Measurements from ENCODE around the gene ARL6IP4.

The ARL6IP4 gene

GRCh38 chr12:122979001-122979907 is 1.2 kb upstream of the ARL6IP4 start:
- peaks cover 62% of the 10 kb centered on the region for H3K4me1 Mint-ChIP-seq
- no peak overlapping the region for H3K27ac Mint-ChIP-seq
- peak; percentile 4 for DNase-seq
- H3K27me3 Mint-ChIP-seq (ENCODE audit: low read depth, poor library complexity), result no peaks in the 10 kb centered on the region
- TF ChIP-seq CTCF (IDR thresholded peaks at IDR 0.05), result no peak
- H3K9me3 Mint-ChIP-seq, result no peaks in the 10 kb centered on the region
- H3K36me3 Mint-ChIP-seq (ENCODE audit: low read depth), result no peaks in the 10 kb centered on the region
- peak overlapping the region; percentile 92 for H3K4me3 Mint-ChIP-seq

GRCh38 chr12:122979908-122980182 is 636 bp upstream of the ARL6IP4 start:
- H3K36me3 Mint-ChIP-seq (ENCODE audit: low read depth), result no peaks in the 10 kb centered on the region
- peak overlapping the region; percentile 19 for H3K27ac Mint-ChIP-seq
- peak overlapping the region; percentile 92 for H3K4me3 Mint-ChIP-seq
- TF ChIP-seq CTCF (IDR thresholded peaks at IDR 0.05), result no peak
- no peaks in the 10 kb centered on the region for H3K9me3 Mint-ChIP-seq
- no peak for DNase-seq
- H3K27me3 Mint-ChIP-seq (ENCODE audit: low read depth, poor library complexity), result no peaks in the 10 kb centered on the region
- H3K4me1 Mint-ChIP-seq, result peaks cover 66% of the 10 kb centered on the region

- H3K27ac Mint-ChIP-seq, result no peak overlapping the region
- peak overlapping the region; percentile 89 for H3K4me3 Mint-ChIP-seq
- H3K36me3 Mint-ChIP-seq (ENCODE audit: low read depth), result no peaks in the 10 kb centered on the region
- no peaks in the 10 kb centered on the region for H3K9me3 Mint-ChIP-seq
- no peaks in the 10 kb centered on the region for H3K27me3 Mint-ChIP-seq (ENCODE audit: low read depth, poor library complexity)
- TF ChIP-seq CTCF (IDR thresholded peaks at IDR 0.05), result no peak
- DNase-seq, result no peak
- peaks cover 67% of the 10 kb centered on the region for H3K4me1 Mint-ChIP-seq
Observed at GRCh38 chr12:122981036-122981471, 573 bp downstream of the ARL6IP4 start.

GRCh38 chr12:122981587-122982476 is 1.4 kb downstream of the ARL6IP4 start:
- DNase-seq, result peak; percentile 4
- Mint-ChIP-seq H3K36me3 (ENCODE audit: low read depth) (no peaks in the 10 kb centered on the region), H3K9me3 (no peaks in the 10 kb centered on the region), H3K4me1 (peaks cover 63% of the 10 kb centered on the region), H3K27ac (no peak overlapping the region), H3K27me3 (ENCODE audit: low read depth, poor library complexity) (no peaks in the 10 kb centered on the region), H3K4me3 (peak overlapping the region; percentile 89)
- no peak for TF ChIP-seq CTCF (IDR thresholded peaks at IDR 0.05)

- Mint-ChIP-seq H3K36me3 (ENCODE audit: low read depth) (no peaks in the 10 kb centered on the region), H3K4me3 (peak overlapping the region; percentile 89), H3K4me1 (peaks cover 63% of the 10 kb centered on the region), H3K27me3 (ENCODE audit: low read depth, poor library complexity) (no peaks in the 10 kb centered on the region), H3K27ac (no peak overlapping the region), H3K9me3 (no peaks in the 10 kb centered on the region)
- no peak for TF ChIP-seq CTCF (IDR thresholded peaks at IDR 0.05)
- DNase-seq, result peak; percentile 3
Observed at GRCh38 chr12:122982477-122982815, 2.0 kb downstream of the ARL6IP4 start.
